NCI-H460 (cell line): ENCODE measurements around the gene TRAFD1. TPM values are rescaled to one million over a fixed set of nuclear protein-coding genes. Genes with fewer than 3 reads are reported as not detected.

ENCODE experiments used
- DNase-seq: peaks from one replicate; pipeline ENCODE4 v3.0.0-alpha.2; 2016; ENCODE audit warnings: low read depth; ENCODE audit errors: extremely low read depth
- small RNA-seq, 2 experiments: library from RNA; depleted of rRNA; stranded (forward); fragments of <200 nt; gene quantifications; one replicate each; pipeline ENCODE3, GENCODE V24; 2014
- total RNA-seq: library from RNA; depleted of rRNA; stranded (reverse); fragments of >200 nt; shearing (Covaris generic); gene quantifications from 2 replicates; pipeline ENCODE4 v1.2.3, GENCODE V29; 2014; rRNA removed

The TRAFD1 gene
- total RNA-seq, 1 experiment from 2014 or later, result 16.4 TPM

DNA sequence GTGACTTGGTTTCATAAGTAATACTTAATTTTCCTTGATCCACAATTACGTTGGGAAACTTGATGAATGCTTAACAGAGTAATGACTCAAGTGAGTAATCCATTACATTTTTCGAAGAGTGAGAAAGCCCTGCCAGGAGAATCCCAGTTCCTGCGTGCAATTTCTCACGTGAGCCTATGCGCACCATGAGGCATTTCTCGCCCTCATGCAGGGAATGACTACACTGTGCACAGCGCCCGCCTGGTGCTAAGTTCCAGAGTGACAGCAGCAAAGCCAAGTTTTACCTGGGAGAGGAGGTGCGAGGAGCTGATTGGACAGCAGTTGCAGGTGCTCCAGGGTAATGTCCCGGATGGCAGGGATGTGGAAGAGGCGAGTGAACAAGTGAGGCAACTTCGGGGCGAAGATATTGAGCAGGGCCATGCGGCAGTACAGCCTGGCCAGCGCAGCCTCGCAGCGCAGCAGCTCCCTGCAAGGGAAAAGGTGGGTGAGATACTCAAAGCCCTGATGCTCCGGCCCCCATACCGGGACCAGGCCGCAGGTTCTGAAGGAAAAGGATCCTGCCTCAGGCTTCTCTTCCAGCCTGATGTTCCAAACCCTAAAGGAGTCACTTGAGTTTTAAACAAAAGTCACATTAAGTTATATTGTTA lies 69.4 kb downstream of the TRAFD1 start:
- DNase-seq, result no peak

DNA sequence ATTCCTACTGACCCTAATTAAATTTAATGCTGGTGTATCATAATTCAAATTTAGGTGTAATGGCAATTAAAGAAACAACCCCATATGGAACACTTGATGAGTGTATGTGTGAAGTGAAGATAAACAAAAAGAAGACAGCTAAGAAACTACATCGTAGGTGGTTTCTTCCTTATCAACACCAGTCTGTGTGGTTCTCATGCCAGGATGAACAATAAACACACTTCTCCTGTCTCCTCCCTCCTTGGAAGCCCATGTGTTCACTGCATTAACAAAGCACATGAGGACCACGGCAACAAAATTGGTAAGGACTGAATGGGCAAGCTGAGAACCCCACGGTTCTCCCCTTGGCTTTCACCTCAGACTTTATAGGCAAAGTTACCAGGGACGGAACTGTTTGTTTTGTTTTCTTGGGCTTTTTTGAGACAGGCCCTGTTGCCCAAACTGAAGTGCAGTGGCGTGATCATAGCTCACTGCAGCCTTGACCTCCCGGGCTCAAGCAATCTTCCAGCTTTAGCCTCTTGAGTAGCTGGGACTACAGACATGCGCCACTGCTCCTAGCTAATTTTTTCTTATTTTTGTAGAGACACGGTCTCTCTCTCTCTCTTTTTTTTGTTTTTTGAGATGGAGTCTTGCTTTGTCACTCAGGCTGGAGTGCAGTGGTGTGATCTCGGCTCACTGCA lies 71.0 kb downstream of the TRAFD1 start:
- no peak for DNase-seq

DNA sequence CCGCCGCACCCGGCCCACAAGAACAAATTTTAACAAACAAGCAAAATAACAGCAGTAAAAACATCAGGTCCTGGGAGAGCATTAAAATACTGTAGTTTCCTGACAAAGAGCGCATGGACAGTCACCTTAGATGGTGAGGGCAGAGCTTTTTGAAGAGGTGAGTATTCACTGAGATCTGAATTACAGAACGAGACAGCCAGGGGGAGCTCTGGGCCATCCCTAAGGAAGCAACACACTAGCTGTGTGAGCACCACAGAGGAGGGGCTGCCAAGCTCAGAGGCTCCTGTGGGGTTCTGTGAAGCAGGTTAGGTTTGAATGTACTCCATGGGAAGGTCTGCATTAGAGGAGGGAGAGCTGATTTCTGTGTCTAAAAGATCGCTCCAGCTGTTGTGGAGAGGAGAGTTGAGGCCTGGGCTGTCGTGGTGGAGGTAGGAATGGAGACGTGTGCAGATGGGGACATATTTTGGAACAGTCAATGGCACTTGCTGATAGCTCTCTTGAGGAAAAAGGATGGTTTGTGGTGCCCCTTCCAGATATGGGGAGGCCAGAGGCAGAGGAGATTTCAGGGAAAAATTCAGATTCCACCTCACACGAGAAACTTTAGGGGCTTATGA lies 72.9 kb downstream of the TRAFD1 start:
- peak; percentile 41 for DNase-seq

DNA sequence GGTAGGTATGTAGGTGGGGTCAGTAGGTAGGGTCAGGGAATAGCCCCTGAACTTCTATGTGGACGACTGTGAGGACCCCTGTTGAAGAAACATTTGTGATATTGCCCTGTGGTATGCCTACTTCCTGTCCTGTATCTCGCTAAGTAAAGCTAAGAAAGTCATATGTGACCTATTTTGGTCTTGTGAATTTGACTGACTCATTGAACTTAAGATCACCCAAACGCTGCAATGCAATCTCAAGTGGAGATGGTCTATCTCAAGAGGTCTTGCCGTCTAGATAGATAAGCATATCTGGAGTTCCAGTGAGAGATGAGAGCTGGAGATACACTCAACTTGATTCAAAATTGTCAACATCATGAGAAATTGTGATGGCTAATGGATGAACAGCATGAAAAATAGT lies 73.8 kb downstream of the TRAFD1 start:
- no peak for DNase-seq

Small RNA genes lying within 50 kb of the gene (small RNA-seq; reads per million reads assigned to genes)
- 0 reads per million in 2 experiments for gene RF00019

Other genes with a start within 250 kb of the TRAFD1 start
- gene TMEM116, start 112.4 kb upstream of the TRAFD1 start, total RNA-seq, result 13.0 and 13.3 TPM in 2 replicates
- 173 and 194 TPM in 2 replicates for gene ERP29, start 112.1 kb upstream of the TRAFD1 start, total RNA-seq
- gene NAA25, start 16.8 kb upstream of the TRAFD1 start, total RNA-seq, result 33.6 and 42.7 TPM in 2 replicates